ENCODE measurements around the gene CAPN1. TPM values are rescaled to one million over a fixed set of nuclear protein-coding genes. Genes with fewer than 3 reads are reported as not detected.

The CAPN1 gene
- polyA plus RNA-seq, 1 of the 3 experiments (the other 2 are of a cell fraction) = 92.2 TPM

DNA sequence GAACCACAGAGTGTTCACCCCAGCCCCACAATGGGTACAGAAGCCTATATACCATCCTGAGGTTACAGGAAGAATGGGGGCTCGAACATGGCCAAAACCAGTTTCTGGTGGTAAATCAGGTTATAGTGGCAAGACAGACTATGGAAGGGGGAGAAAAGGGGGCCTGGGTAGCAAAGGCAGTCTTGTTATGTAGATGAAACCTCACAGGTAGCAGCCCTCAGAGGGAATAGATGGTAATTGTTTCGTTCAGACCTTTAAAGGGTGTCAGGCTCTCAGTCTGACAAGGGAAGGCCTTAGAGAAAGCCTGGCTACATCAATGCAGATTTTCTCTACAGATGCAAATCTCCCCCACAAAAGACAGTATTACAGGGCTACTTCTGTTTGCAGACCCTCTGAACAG, 3.4 kb downstream of the CAPN1 start:
- Histone ChIP-seq H3K9ac (no peak overlapping the region), H3F3A (replicated peaks; ENCODE audit: insufficient read depth) (no peaks in the 10 kb centered on the region), H3K27me3 (ENCODE audit: insufficient read depth) (no peaks in the 10 kb centered on the region), H3K27ac (ENCODE audit: low read depth in 2 of 2, low read length in 1 of 2) (no peak overlapping the region), H3K9me3 (no peaks in the 10 kb centered on the region), H3K4me1 (ENCODE audit: control insufficient read depth in 1 of 2, insufficient read depth in 2 of 2, low read depth in 1 of 2, low read length in 1 of 2) (peaks cover 0 to 18% of the 10 kb centered on the region in 2 experiments; a peak in 2 of 4 replicates), H3K36me3 (replicated peaks in 1 of 2; ENCODE audit: control insufficient read depth in 1 of 2, insufficient read depth in 2 of 2, low read length in 1 of 2) (peaks cover 8 to 43% of the 10 kb centered on the region in 2 experiments), H3K4me3 (ENCODE audit: low read depth in 2 of 2, low read length in 1 of 2) (no peak overlapping the region), H3K4me2 (no peak overlapping the region), H2AFZ (ENCODE audit: low read depth) (no peak overlapping the region), H3K79me2 (ENCODE audit: insufficient read depth) (peaks cover 45% of the 10 kb centered on the region), H4K20me1 (ENCODE audit: insufficient read depth) (peaks cover 5% of the 10 kb centered on the region; the same call in 1 of the 2 replicates), H3K9me2 (no peaks in the 10 kb centered on the region)
- ChIA-PET CTCF (interaction anchor here (0.9 to 1.6 kb wide), 3 partner anchors 8 to 68 kb away, joined by 3 to 8 read pairs (median 7); partner anchors contain the start of gene ZNHIT2), POLR2A (no interaction called here)
- WGBS (ENCODE audit: low lambda C conversion rate) = 94% methylated on average over 2 of the region's 2 CpGs
- TF ChIP-seq, protein P1, sequence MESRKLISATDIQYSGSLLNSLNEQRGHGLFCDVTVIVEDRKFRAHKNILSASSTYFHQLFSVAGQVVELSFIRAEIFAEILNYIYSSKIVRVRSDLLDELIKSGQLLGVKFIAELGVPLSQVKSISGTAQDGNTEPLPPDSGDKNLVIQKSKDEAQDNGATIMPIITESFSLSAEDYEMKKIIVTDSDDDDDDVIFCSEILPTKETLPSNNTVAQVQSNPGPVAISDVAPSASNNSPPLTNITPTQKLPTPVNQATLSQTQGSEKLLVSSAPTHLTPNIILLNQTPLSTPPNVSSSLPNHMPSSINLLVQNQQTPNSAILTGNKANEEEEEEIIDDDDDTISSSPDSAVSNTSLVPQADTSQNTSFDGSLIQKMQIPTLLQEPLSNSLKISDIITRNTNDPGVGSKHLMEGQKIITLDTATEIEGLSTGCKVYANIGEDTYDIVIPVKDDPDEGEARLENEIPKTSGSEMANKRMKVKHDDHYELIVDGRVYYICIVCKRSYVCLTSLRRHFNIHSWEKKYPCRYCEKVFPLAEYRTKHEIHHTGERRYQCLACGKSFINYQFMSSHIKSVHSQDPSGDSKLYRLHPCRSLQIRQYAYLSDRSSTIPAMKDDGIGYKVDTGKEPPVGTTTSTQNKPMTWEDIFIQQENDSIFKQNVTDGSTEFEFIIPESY (IDR thresholded peaks at IDR 0.05; ENCODE audit: borderline replicate concordance, low read depth) = no peak
- TF ChIP-seq NRF1 (IDR thresholded peaks at IDR 0.05; ENCODE audit: low read depth, low read length) = no peak
- no peak for TF ChIP-seq RFX5 (IDR thresholded peaks at IDR 0.05; ENCODE audit: low read length)
- TF ChIP-seq TAF1 (IDR thresholded peaks at IDR 0.05; ENCODE audit: borderline replicate concordance, low read depth, low read length) = no peak
- no peak for TF ChIP-seq GABPA (IDR thresholded peaks at IDR 0.05; ENCODE audit: low read depth)
- TF ChIP-seq FOSL2 (IDR thresholded peaks at IDR 0.05; ENCODE audit: borderline replicate concordance, low read depth) = no peak
- DNase-seq = no peak

DNA sequence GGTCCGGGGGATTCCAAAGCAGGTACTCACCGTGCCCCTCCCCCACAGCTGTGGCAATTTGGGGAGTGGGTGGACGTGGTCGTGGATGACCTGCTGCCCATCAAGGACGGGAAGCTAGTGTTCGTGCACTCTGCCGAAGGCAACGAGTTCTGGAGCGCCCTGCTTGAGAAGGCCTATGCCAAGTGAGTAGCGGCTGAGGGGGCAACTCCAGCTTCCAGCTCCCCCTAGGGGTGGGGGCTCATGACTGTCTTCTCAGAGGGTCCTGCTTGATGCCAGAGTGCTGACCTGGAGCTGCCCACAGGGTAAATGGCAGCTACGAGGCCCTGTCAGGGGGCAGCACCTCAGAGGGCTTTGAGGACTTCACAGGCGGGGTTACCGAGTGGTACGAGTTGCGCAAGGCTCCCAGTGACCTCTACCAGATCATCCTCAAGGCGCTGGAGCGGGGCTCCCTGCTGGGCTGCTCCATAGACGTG, 4.2 kb downstream of the CAPN1 start:
- no peaks in the 10 kb centered on the region for H3K9me3 ChIP-seq
- peaks cover 5% of the 10 kb centered on the region; the same call in 1 of the 2 replicates for H4K20me1 ChIP-seq (ENCODE audit: insufficient read depth)
- H3F3A ChIP-seq (replicated peaks; ENCODE audit: insufficient read depth) = peaks cover 1% of the 10 kb centered on the region
- POLR2A ChIA-PET = interaction anchor here (0.6 to 1.0 kb wide), 2 partner anchors 29 to 1293 kb away, joined by 3 to 6 read pairs; no protein-coding TSS in a partner anchor
- no peak overlapping the region for H3K4me3 ChIP-seq (ENCODE audit: low read depth in 2 of 2, low read length in 1 of 2)
- no peaks in the 10 kb centered on the region for H3K9me2 ChIP-seq
- H3K9ac ChIP-seq = no peak overlapping the region
- H3K27me3 ChIP-seq (ENCODE audit: insufficient read depth) = no peaks in the 10 kb centered on the region
- H3K4me1 ChIP-seq (ENCODE audit: control insufficient read depth in 1 of 2, insufficient read depth in 2 of 2, low read depth in 1 of 2, low read length in 1 of 2) = peaks cover 0 to 14% of the 10 kb centered on the region in 2 experiments; a peak in 1 of 4 replicates
- H3K79me2 ChIP-seq (ENCODE audit: insufficient read depth) = peaks cover 38% of the 10 kb centered on the region
- no peak overlapping the region for H2AFZ ChIP-seq (ENCODE audit: low read depth)
- H3K27ac ChIP-seq (ENCODE audit: low read depth in 2 of 2, low read length in 1 of 2) = no peak overlapping the region
- TF ChIP-seq, protein P2, sequence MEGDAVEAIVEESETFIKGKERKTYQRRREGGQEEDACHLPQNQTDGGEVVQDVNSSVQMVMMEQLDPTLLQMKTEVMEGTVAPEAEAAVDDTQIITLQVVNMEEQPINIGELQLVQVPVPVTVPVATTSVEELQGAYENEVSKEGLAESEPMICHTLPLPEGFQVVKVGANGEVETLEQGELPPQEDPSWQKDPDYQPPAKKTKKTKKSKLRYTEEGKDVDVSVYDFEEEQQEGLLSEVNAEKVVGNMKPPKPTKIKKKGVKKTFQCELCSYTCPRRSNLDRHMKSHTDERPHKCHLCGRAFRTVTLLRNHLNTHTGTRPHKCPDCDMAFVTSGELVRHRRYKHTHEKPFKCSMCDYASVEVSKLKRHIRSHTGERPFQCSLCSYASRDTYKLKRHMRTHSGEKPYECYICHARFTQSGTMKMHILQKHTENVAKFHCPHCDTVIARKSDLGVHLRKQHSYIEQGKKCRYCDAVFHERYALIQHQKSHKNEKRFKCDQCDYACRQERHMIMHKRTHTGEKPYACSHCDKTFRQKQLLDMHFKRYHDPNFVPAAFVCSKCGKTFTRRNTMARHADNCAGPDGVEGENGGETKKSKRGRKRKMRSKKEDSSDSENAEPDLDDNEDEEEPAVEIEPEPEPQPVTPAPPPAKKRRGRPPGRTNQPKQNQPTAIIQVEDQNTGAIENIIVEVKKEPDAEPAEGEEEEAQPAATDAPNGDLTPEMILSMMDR (IDR thresholded peaks at IDR 0.05) = peak; percentile 22; the same call in 1 of the 2 replicates
- no peak for TF ChIP-seq TEAD4 (IDR thresholded peaks at IDR 0.05; ENCODE audit: borderline replicate concordance, insufficient read depth)
- DNase-seq = no peak
- 88% methylated on average over 12 of the region's 18 CpGs for WGBS (ENCODE audit: low lambda C conversion rate)
- no peak overlapping the region for H3K4me2 ChIP-seq
- H3K36me3 ChIP-seq (replicated peaks in 1 of 2; ENCODE audit: control insufficient read depth in 1 of 2, insufficient read depth in 2 of 2, low read length in 1 of 2) = peaks cover 14 to 44% of the 10 kb centered on the region in 2 experiments
- CTCF ChIA-PET = interaction anchor here (0.6 to 1.7 kb wide), 7 partner anchors 9 to 871 kb away, joined by 3 to 9 read pairs (median 3); partner anchors contain the start of genes SYVN1 and ZNHIT2
